ENCODE measurements around the gene CCS.

DNA sequence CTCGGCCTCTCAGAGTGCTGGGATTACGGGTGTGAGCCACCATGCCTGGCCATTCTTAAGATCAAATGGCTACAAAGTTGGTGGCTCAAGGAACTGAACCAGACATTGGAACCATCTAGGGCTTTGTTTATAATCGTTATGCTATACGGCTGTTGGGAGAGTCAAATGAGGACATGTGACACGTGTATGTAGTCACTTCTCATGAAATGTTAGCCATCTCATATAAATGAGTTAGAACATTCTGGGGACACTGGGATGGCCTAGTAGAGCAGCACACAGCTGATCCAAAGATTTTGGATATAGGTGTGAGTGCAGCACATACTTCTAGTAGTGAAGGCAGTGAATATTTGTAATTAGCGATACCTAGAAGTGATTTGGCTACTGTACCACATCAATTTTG is 38.9 kb downstream of the CCS start:
- no peak for TF ChIP-seq SIN3A (IDR thresholded peaks at IDR 0.05; ENCODE audit: borderline replicate concordance in 2 of 2, control insufficient read depth in 1 of 2, low read depth in 2 of 2, low read length in 2 of 2)
- TF ChIP-seq, protein P1, sequence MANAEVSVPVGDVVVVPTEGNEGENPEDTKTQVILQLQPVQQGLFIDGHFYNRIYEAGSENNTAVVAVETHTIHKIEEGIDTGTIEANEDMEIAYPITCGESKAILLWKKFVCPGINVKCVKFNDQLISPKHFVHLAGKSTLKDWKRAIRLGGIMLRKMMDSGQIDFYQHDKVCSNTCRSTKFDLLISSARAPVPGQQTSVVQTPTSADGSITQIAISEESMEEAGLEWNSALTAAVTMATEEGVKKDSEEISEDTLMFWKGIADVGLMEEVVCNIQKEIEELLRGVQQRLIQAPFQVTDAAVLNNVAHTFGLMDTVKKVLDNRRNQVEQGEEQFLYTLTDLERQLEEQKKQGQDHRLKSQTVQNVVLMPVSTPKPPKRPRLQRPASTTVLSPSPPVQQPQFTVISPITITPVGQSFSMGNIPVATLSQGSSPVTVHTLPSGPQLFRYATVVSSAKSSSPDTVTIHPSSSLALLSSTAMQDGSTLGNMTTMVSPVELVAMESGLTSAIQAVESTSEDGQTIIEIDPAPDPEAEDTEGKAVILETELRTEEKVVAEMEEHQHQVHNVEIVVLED (CRISPR knock-in tag; IDR thresholded peaks at IDR 0.05), result no peak
- TF ChIP-seq FOXP1 (CRISPR knock-in tag; IDR thresholded peaks at IDR 0.05), result no peak
- no peak for TF ChIP-seq ADNP (tag; IDR thresholded peaks at IDR 0.05)
- TF ChIP-seq, protein P2, sequence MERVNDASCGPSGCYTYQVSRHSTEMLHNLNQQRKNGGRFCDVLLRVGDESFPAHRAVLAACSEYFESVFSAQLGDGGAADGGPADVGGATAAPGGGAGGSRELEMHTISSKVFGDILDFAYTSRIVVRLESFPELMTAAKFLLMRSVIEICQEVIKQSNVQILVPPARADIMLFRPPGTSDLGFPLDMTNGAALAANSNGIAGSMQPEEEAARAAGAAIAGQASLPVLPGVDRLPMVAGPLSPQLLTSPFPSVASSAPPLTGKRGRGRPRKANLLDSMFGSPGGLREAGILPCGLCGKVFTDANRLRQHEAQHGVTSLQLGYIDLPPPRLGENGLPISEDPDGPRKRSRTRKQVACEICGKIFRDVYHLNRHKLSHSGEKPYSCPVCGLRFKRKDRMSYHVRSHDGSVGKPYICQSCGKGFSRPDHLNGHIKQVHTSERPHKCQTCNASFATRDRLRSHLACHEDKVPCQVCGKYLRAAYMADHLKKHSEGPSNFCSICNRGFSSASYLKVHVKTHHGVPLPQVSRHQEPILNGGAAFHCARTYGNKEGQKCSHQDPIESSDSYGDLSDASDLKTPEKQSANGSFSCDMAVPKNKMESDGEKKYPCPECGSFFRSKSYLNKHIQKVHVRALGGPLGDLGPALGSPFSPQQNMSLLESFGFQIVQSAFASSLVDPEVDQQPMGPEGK (CRISPR knock-in tag; IDR thresholded peaks at IDR 0.05; ENCODE audit: borderline replicate concordance), result no peak
- TF ChIP-seq, protein P3, sequence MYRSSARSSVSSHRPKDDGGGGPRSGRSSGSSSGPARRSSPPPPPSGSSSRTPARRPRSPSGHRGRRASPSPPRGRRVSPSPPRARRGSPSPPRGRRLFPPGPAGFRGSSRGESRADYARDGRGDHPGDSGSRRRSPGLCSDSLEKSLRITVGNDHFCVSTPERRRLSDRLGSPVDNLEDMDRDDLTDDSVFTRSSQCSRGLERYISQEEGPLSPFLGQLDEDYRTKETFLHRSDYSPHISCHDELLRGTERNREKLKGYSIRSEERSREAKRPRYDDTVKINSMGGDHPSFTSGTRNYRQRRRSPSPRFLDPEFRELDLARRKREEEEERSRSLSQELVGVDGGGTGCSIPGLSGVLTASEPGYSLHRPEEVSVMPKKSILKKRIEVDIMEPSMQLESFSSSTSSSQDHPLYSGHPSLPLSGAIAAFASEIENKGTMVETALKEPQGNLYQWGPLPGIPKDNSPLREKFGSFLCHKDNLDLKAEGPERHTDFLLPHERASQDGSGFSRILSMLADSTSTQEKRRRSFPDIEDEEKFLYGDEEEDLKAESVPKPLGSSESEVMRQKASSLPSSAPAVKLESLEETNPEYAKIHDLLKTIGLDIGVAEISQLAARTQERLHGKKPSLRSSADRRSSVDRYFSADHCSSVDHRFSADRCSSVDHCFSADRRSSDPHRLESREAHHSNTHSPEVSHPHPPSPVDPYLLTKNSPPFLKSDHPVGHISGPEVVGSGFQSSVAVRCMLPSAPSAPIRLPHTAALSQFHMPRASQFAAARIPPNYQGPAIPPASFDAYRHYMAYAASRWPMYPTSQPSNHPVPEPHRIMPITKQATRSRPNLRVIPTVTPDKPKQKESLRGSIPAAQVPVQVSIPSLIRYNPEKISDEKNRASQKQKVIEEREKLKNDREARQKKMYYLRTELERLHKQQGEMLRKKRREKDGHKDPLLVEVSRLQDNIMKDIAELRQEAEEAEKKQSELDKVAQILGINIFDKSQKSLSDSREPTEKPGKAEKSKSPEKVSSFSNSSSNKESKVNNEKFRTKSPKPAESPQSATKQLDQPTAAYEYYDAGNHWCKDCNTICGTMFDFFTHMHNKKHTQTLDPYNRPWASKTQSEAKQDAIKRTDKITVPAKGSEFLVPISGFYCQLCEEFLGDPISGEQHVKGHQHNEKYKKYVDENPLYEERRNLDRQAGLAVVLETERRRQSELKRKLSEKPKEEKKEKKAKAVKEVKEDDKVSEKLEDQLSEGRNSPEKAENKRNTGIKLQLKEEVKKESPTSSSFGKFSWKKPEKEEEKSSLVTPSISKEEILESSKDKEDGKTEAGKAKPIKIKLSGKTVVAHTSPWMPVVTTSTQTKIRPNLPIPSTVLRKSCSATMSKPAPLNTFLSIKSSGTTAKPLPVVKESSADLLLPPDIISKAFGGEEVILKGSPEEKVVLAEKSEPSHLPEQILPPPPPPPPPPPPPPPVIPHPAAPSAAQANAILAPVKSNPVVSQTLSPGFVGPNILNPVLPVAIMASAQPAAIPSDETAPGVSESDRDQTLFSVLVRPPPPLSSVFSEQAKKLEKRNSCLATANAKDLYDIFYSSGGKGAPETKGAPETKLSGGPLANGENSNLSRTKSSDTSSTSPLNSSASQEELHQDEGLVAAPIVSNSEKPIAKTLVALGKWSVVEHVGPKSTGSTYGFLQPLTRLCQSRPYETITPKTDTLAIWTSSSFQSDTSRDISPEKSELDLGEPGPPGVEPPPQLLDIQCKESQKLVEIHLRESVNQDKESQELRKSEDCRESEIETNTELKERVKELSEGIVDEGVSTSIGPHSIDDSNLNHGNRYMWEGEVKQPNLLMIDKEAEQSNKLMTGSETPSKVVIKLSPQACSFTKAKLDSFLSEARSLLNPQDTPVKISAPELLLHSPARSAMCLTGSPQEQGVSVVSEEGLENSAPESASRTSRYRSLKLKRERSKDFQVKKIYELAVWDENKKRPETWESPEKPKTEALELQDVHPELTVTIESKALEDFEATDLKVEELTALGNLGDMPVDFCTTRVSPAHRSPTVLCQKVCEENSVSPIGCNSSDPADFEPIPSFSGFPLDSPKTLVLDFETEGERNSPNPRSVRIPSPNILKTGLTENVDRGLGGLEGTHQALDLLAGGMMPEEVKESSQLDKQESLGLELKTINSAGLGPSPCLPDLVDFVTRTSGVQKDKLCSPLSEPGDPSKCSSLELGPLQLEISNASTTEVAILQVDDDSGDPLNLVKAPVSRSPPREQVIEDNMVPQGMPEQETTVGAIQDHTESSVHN (IDR thresholded peaks at IDR 0.05; ENCODE audit: borderline replicate concordance in 1 of 2, low read depth in 1 of 2), result no peak
- no peak for TF ChIP-seq ELF4 (CRISPR knock-in tag; IDR thresholded peaks at IDR 0.05)
